ENCODE measurements around the gene TSR1. TPM values are rescaled to one million over a fixed set of nuclear protein-coding genes. Genes with fewer than 3 reads are reported as not detected.

The TSR1 gene
- total and polyA plus RNA-seq, 7 donors = 6.7 to 56.3 (median 21.9) TPM

- DNase-seq = no peak
- 89 to 92% methylated on average over 26 of the region's 26 CpGs for WGBS, 2 donors
- Histone ChIP-seq H3K36me3 (peaks cover 6 to 42% (median 7%) of the 10 kb centered on the region in 4 donors), H3K9me3 (no peaks in the 10 kb centered on the region), H3K4me3 (no peak overlapping the region), H3K27ac (peak overlapping the region in 3 of 4 donors; percentile 6 to 61 (median 47)), H3K27me3 (no peaks in the 10 kb centered on the region), H3K4me1 (peaks cover 0 to 41% (median 34%) of the 10 kb centered on the region in 4 donors)
- no peak for TF ChIP-seq POLR2AphosphoS5 (IDR thresholded peaks at IDR 0.05)
- no peak for TF ChIP-seq CTCF (IDR thresholded peaks at IDR 0.05)
- TF ChIP-seq EP300 (IDR thresholded peaks at IDR 0.05) = no peak
- no peak for TF ChIP-seq POLR2A (IDR thresholded peaks at IDR 0.05)
- intact Hi-C loops (cut with DNase I) = loop anchor here (10.0 kb wide), 1 partner anchor 48 kb away; no protein-coding TSS in a partner anchor
These were observed 30.7 kb upstream of the TSR1 start for GRCh38 chr17:2366747-2367494.

DNA sequence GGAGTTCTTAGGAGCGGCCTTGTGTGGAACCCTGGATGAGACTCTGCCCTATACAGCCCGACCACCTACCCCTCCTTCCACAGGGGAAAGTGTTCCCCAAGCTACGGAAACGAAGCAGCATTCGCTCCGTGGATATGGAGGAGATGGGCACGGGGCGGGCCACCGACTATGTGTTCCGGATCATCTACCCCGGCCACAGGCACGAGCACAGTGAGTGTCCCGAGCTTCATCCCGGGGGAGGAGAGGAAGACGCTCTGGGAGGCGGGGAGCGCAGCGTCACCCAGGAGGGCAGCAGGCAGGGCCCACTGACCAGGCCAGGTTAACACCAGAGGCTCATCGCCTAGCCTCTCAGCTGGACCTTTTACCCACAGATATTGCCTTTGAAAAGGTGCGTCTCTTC is 28.9 kb upstream of the TSR1 start:
- intact Hi-C loops (cut with DNase I) = loop anchor here (10.0 kb wide), 1 partner anchor 50 kb away; no protein-coding TSS in a partner anchor
- Histone ChIP-seq H3K36me3 (peaks cover 3 to 35% (median 5%) of the 10 kb centered on the region in 4 donors), H3K27me3 (no peaks in the 10 kb centered on the region), H3K27ac (no peak overlapping the region), H3K9me3 (no peaks in the 10 kb centered on the region), H3K4me3 (no peak overlapping the region), H3K4me1 (peaks cover 0 to 41% (median 34%) of the 10 kb centered on the region in 4 donors)
- WGBS, 2 donors = 94 to 95% methylated on average over 20 of the region's 20 CpGs
- TF ChIP-seq POLR2A (IDR thresholded peaks at IDR 0.05) (no peak), CTCF (IDR thresholded peaks at IDR 0.05) (no peak), POLR2AphosphoS5 (IDR thresholded peaks at IDR 0.05) (no peak), EP300 (IDR thresholded peaks at IDR 0.05) (no peak)
- peak; percentile 58 for DNase-seq

- peak; percentile 60 for DNase-seq
- no peaks in the 10 kb centered on the region for H3K27me3 ChIP-seq
- H3K4me1 ChIP-seq = peaks cover 0 to 41% (median 33%) of the 10 kb centered on the region in 4 donors
- H3K36me3 ChIP-seq = peaks cover 3 to 35% (median 5%) of the 10 kb centered on the region in 4 donors
- intact Hi-C loops (cut with DNase I) = loop anchor here (10.0 kb wide), 1 partner anchor 50 kb away; no protein-coding TSS in a partner anchor
- TF ChIP-seq CTCF (IDR thresholded peaks at IDR 0.05) = no peak
- no peak for TF ChIP-seq EP300 (IDR thresholded peaks at IDR 0.05)
- no peak for TF ChIP-seq POLR2AphosphoS5 (IDR thresholded peaks at IDR 0.05)
- no peak for TF ChIP-seq POLR2A (IDR thresholded peaks at IDR 0.05)
- H3K4me3 ChIP-seq = no peak overlapping the region
- no peak overlapping the region for H3K27ac ChIP-seq
- whole genome bisulfite sequencing, 2 donors = 91% methylated on average over 12 of the region's 12 CpGs
- H3K9me3 ChIP-seq = no peaks in the 10 kb centered on the region
These were observed 28.5 kb upstream of the TSR1 start for GRCh38 chr17:2364763-2365116.

DNA sequence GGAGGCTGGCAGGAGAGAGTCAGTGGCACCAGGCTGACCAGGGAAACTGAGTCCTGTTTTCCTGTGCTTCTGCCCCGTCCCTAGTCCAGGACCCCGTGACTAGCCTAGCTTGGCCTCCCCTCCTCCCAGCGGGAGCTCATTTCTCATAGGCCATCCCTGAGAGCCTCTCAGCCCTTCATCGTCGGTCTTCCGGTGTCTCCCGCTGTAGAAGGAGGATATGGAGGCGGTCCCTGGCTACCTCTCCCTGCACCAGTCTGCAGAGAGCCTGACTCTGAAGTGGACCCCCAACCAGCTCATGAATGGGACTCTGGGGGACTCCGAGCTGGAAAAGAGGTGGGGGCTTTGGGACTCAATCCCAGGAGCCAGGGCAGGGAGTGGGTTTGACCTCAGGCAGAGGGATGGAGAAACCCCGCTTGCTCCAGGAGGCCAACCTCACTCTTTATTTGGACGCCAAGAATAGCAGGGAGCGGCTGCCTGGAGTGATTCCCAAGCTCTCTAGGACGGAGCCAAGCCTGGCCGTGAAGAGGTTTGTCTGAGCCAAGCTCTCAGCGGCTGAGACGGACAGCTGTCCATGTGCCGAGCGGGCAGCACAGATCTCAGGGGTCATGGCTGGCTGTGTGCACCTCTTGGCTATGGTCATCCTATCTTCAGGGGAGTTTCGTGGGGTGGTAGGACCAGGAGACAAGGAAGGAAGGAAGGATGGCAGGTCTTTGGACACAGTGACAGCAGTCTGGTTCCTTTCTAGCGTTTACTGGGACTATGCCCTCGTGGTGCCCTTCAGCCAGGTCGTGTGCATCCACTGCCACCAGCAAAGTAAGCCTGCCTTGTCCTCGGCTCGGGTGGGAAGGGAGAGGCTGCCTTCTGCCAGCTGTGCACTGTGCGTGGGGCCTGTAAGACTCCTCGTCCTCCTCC is 27.9 kb upstream of the TSR1 start:
- DNase-seq = peak; percentile 70
- Histone ChIP-seq H3K4me3 (no peak overlapping the region), H3K36me3 (peaks cover 3 to 35% (median 5%) of the 10 kb centered on the region in 4 donors), H3K4me1 (peaks cover 0 to 41% (median 35%) of the 10 kb centered on the region in 4 donors), H3K9me3 (no peaks in the 10 kb centered on the region), H3K27ac (peak overlapping the region in 2 of 4 donors; percentile 1 to 32), H3K27me3 (no peaks in the 10 kb centered on the region)
- TF ChIP-seq CTCF (IDR thresholded peaks at IDR 0.05) = no peak
- no peak for TF ChIP-seq EP300 (IDR thresholded peaks at IDR 0.05)
- no peak for TF ChIP-seq POLR2AphosphoS5 (IDR thresholded peaks at IDR 0.05)
- no peak for TF ChIP-seq POLR2A (IDR thresholded peaks at IDR 0.05)
- intact Hi-C loops (cut with DNase I) = loop anchor here (10.0 kb wide), 1 partner anchor 51 kb away; no protein-coding TSS in a partner anchor
- 88 to 89% methylated on average over 26 of the region's 26 CpGs for WGBS, 2 donors

Measured in sigmoid colon (tissue), 7 donors.